ENCODE measurements around the gene PCNX2. TPM values are rescaled to one million over a fixed set of nuclear protein-coding genes. Genes with fewer than 3 reads are reported as not detected.

PCNX2 gene
- total RNA-seq, 3 donors from 2014 or later (not counting 1 experiment from before 2014, with no cell fraction given): 12.9 to 25.8 (median 16.0) TPM

DNA sequence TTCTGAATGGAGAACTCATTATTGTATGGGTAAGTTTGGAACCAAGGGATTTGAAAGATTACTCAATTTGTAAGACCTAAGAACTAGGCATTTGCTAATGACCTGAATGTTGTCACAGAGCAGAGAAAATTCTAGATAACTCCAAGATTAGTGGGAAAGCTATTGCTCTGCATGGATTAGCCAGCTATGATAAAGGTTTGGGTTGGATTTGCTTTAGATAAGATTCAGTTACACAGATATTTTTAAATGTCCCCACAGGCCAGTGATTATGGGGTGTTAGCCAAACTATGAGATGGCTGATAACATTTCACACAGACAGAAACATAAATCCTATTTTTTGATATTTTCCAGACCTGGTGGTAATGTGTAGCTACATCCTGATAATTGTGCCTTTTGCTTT, 256.9 kb downstream of the PCNX2 start:
- Mint-ChIP-seq H3K27ac (no peak overlapping the region), H3K4me1 (no peaks in the 10 kb centered on the region), H3K4me3 (no peak overlapping the region), H3K9me3 (peaks cover 0 to 4% of the 10 kb centered on the region in 2 donors), H3K27me3 (ENCODE audit: low read depth in 2 of 2) (no peaks in the 10 kb centered on the region), H3K36me3 (no peaks in the 10 kb centered on the region)
- H3K9me3 ChIP-seq (ENCODE audit: control insufficient read depth, insufficient read depth, low read length): no peaks in the 10 kb centered on the region
- TF ChIP-seq, protein P1, sequence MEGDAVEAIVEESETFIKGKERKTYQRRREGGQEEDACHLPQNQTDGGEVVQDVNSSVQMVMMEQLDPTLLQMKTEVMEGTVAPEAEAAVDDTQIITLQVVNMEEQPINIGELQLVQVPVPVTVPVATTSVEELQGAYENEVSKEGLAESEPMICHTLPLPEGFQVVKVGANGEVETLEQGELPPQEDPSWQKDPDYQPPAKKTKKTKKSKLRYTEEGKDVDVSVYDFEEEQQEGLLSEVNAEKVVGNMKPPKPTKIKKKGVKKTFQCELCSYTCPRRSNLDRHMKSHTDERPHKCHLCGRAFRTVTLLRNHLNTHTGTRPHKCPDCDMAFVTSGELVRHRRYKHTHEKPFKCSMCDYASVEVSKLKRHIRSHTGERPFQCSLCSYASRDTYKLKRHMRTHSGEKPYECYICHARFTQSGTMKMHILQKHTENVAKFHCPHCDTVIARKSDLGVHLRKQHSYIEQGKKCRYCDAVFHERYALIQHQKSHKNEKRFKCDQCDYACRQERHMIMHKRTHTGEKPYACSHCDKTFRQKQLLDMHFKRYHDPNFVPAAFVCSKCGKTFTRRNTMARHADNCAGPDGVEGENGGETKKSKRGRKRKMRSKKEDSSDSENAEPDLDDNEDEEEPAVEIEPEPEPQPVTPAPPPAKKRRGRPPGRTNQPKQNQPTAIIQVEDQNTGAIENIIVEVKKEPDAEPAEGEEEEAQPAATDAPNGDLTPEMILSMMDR (IDR thresholded peaks at IDR 0.05): no peak
- no peaks in the 10 kb centered on the region for H3K4me1 ChIP-seq (ENCODE audit: control insufficient read depth, insufficient read depth, low read length)
- no peak for ATAC-seq
- no peaks in the 10 kb centered on the region for H3K27me3 ChIP-seq (ENCODE audit: control insufficient read depth, insufficient read depth, low read length)
- no peak for DNase-seq
- no peak overlapping the region for H3K4me3 ChIP-seq (ENCODE audit: low read length)
- no peaks in the 10 kb centered on the region for H3K36me3 ChIP-seq (ENCODE audit: control insufficient read depth, insufficient read depth, low read length)
- intact Hi-C loops (cut with micrococcal nuclease): no loop called here
- no peak overlapping the region for H3K27ac ChIP-seq (ENCODE audit: low read length)

- no peaks in the 10 kb centered on the region for H3K27me3 ChIP-seq (ENCODE audit: control insufficient read depth, insufficient read depth, low read length)
- intact Hi-C loops (cut with micrococcal nuclease): no loop called here
- H3K36me3 Mint-ChIP-seq: no peaks in the 10 kb centered on the region
Observed at GRCh38 chr1:233037843-233038242, 257.7 kb downstream of the PCNX2 start.

GRCh38 chr1:233034836-233035235, 260.7 kb downstream of the PCNX2 start:
- Mint-ChIP-seq H3K27me3 (ENCODE audit: low read depth in 2 of 2) (no peaks in the 10 kb centered on the region), H3K27ac (no peak overlapping the region), H3K4me1 (no peaks in the 10 kb centered on the region), H3K4me3 (no peak overlapping the region), H3K36me3 (no peaks in the 10 kb centered on the region), H3K9me3 (no peaks in the 10 kb centered on the region)
- DNase-seq (no peak), ATAC-seq (no peak)
- intact Hi-C loops (cut with micrococcal nuclease): no loop called here
- Histone ChIP-seq H3K4me3 (ENCODE audit: low read length) (no peak overlapping the region), H3K9me3 (ENCODE audit: control insufficient read depth, insufficient read depth, low read length) (no peaks in the 10 kb centered on the region), H3K27me3 (ENCODE audit: control insufficient read depth, insufficient read depth, low read length) (no peaks in the 10 kb centered on the region), H3K4me1 (ENCODE audit: control insufficient read depth, insufficient read depth, low read length) (no peaks in the 10 kb centered on the region), H3K36me3 (ENCODE audit: control insufficient read depth, insufficient read depth, low read length) (no peaks in the 10 kb centered on the region), H3K27ac (ENCODE audit: low read length) (no peak overlapping the region)
- TF ChIP-seq, protein P1 (IDR thresholded peaks at IDR 0.05): no peak
- 97% methylated on average over 5 of the region's 5 CpGs for WGBS (ENCODE audit: insufficient coverage)

More at GRCh38 chr1:233037843-233038242, 257.7 kb downstream of the PCNX2 start:
- Histone ChIP-seq H3K27ac (ENCODE audit: low read length) (no peak overlapping the region), H3K36me3 (ENCODE audit: control insufficient read depth, insufficient read depth, low read length) (no peaks in the 10 kb centered on the region), H3K9me3 (ENCODE audit: control insufficient read depth, insufficient read depth, low read length) (no peaks in the 10 kb centered on the region), H3K4me3 (ENCODE audit: low read length) (no peak overlapping the region), H3K4me1 (ENCODE audit: control insufficient read depth, insufficient read depth, low read length) (no peaks in the 10 kb centered on the region)
- DNase-seq (no peak), ATAC-seq (no peak)
- TF ChIP-seq, protein P1 (IDR thresholded peaks at IDR 0.05): no peak
- H3K9me3 Mint-ChIP-seq: peaks cover 0 to 4% of the 10 kb centered on the region in 2 donors
- H3K27me3 Mint-ChIP-seq (ENCODE audit: low read depth in 2 of 2): no peaks in the 10 kb centered on the region
- no peak overlapping the region for H3K4me3 Mint-ChIP-seq
- no peak overlapping the region for H3K27ac Mint-ChIP-seq
- H3K4me1 Mint-ChIP-seq: no peaks in the 10 kb centered on the region

GRCh38 chr1:233033361-233033760, 262.2 kb downstream of the PCNX2 start:
- ATAC-seq (no peak), DNase-seq (no peak)
- Histone ChIP-seq H3K27ac (ENCODE audit: low read length) (no peak overlapping the region), H3K4me3 (ENCODE audit: low read length) (no peak overlapping the region), H3K4me1 (ENCODE audit: control insufficient read depth, insufficient read depth, low read length) (no peaks in the 10 kb centered on the region), H3K27me3 (ENCODE audit: control insufficient read depth, insufficient read depth, low read length) (no peaks in the 10 kb centered on the region), H3K9me3 (ENCODE audit: control insufficient read depth, insufficient read depth, low read length) (no peaks in the 10 kb centered on the region), H3K36me3 (ENCODE audit: control insufficient read depth, insufficient read depth, low read length) (no peaks in the 10 kb centered on the region)
- no peaks in the 10 kb centered on the region for H3K4me1 Mint-ChIP-seq
- H3K27ac Mint-ChIP-seq: no peak overlapping the region
- 97% methylated on average over 3 of the region's 3 CpGs for whole genome bisulfite sequencing (ENCODE audit: insufficient coverage)
- H3K9me3 Mint-ChIP-seq: no peaks in the 10 kb centered on the region
- TF ChIP-seq, protein P1 (IDR thresholded peaks at IDR 0.05): no peak
- H3K27me3 Mint-ChIP-seq (ENCODE audit: low read depth in 2 of 2): no peaks in the 10 kb centered on the region
- H3K36me3 Mint-ChIP-seq: no peaks in the 10 kb centered on the region
- intact Hi-C loops (cut with micrococcal nuclease): no loop called here
- no peak overlapping the region for H3K4me3 Mint-ChIP-seq

All from natural killer cell (primary cell).